Astrocyte of the hippocampus (primary cell): ENCODE results near the gene SP3.

Experiments used
- DNase-seq: peaks from one replicate; pipeline ENCODE4 v3.0.0; 2011; ENCODE audit warnings: low read depth, low spot score

SP3 gene

GRCh38 chr2:173942861-173943523, 22.2 kb downstream of the SP3 start:
- peak; percentile 19 for DNase-seq

GRCh38 chr2:173941567-173941966, 23.6 kb downstream of the SP3 start:
- no peak for DNase-seq

GRCh38 chr2:173940208-173941020, 24.8 kb downstream of the SP3 start:
- no peak for DNase-seq

DNA sequence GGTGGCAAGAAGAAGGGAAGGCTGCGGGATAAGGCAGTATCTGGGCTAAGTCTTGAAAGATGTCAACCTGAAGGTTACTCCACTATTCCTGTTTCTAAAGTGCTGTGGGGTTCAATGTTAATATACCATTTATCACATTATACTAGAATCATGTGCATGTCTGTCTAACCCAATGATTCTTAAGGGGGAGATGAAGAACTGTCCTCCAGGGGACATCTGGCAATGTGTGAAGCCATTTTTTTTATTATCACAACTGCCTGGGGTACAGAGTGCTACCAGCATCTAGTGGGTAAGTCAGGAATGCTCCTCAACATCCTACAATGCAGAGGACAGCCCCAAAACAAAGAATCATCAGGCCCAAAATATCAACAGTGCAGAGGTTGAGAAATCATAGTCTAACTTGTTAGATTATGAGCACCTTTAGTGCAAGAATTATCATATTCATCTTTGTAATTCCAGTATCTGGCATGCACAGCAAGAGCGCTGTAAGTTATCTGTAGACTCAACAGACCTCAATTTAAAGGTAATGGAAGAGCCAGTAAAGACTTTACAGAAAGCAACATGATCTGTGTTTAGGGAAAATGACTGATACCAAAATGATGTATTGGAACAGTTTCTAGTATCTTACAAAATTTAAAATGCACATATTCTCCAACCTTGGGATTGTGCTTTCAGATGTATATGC, 26.3 kb downstream of the SP3 start:
- DNase-seq = no peak

- DNase-seq = no peak
These were observed 29.9 kb downstream of the SP3 start for GRCh38 chr2:173935305-173935704.

- no peak for DNase-seq
These were observed 30.3 kb downstream of the SP3 start for GRCh38 chr2:173934895-173935294.

DNA sequence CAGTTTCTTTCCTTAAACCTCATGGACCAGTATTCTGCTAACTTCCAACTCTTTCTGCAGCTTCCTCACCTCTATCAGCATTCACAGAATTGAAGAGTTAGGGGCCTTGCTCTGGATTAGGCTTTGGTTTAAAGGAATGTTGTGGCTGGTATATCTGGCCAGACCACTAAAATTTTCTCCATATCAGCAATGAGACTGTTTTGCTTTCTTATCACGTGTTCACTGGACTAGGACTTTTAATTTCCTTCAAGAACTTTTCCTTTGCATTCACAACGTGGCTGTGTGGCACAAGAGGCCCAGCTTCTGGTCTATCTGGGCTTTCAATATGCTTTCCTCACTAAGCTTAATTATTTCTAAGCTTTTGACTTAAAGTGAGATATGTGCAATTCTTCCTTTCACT, 33.4 kb downstream of the SP3 start:
- DNase-seq = peak; percentile 56

- DNase-seq = no peak
These were observed 35.7 kb downstream of the SP3 start for GRCh38 chr2:173929441-173929840.

GRCh38 chr2:173926875-173927274, 38.3 kb downstream of the SP3 start:
- no peak for DNase-seq

DNA sequence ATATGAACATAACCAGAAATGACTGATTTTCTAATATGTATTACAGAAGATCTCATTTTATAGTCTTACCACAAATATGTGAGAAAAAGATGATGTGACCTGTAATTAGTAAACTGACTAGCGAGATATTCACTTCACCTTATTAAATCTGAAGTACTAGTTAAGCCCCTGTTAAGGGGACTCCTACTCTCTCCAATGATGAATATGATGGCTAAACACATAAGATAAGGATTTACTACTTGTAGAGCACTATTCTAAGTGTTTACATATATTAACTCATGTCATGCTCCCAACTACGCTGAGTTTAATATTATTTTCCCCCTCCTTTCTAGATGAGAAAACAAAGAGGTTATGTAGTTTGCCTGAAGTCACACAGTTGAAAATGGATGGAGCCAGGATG, 40.9 kb downstream of the SP3 start:
- DNase-seq = no peak

DNA sequence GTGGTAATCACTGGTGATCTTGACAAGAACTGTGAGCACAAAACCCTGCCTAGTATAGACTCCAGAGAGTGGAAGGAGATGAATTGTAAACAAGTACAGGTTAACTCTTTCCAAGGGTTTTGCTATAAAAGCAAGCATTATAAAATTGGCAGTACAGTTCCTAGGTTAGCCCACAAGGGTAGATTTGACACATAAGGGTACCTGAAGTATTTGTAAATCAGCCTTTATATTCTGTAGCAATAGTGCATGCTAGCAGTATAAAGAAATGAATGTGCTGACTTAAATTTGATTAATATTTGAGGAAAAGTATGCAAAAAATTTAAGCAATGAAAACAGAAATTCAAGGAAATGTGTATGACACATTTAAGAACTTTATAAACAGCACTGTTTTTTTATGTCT, 42.4 kb downstream of the SP3 start:
- no peak for DNase-seq

- no peak for DNase-seq
These were observed 43.1 kb downstream of the SP3 start for GRCh38 chr2:173922068-173922467.

DNA sequence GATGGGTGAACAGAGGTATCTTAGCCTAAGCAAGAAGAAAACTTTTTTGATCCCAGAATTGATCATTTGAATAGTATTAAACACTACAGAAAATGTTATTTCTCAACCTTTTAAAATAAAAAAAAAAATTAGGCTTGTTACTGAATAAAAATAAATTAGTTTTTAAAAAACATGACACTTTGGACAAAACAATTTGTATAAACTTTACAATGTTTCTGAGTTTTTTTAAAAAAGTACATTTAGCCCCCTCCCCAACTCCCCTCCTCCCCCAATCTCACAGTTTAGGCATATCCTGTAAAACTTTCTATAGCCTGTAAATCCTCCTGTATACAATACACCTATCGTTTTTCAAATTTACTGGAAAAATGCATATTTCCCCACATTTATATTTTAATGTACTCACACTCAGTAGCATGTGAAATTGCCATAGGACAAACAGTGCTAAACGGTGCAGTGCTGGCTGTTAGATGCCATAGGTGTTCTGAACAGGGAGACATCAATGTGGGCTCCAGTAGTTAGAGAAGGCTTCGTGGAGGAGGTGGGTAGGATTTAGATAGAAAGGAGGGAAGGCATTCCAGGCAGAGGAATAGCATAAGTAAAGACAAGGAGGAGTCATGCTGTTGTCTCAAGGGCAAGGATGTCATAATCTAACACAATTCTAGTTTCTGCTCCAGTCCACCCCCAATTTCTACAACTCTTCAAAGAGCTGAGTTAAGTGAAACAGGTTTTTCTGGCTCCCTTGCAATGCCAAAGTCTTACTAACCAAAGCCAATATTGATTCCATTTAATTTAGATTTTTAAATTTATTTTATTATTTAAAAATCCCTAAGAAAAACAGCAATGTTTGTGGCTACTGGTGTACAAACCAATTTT, 50.9 kb downstream of the SP3 start:
- DNase-seq = no peak

DNA sequence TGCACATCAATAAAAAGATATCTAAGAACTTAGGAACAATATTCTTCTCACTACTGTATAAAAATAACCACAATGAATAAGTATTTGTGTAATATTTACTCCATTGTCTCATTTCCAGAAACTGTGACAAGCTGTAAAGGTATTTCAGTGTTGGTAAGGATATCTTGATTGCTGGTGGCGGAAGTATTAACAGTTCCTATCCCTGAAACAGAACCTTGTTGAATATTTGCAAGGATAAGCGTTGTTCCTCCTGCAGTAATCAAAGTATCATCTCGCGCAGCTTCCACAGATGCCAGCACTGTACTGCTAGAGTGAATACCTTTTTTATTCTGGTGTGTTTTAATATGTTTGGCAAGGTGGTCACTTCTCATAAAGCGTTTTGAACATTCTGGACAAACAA, 55.3 kb downstream of the SP3 start:
- no peak for DNase-seq

- no peak for DNase-seq
These were observed 58.5 kb downstream of the SP3 start for GRCh38 chr2:173906626-173907025.

DNA sequence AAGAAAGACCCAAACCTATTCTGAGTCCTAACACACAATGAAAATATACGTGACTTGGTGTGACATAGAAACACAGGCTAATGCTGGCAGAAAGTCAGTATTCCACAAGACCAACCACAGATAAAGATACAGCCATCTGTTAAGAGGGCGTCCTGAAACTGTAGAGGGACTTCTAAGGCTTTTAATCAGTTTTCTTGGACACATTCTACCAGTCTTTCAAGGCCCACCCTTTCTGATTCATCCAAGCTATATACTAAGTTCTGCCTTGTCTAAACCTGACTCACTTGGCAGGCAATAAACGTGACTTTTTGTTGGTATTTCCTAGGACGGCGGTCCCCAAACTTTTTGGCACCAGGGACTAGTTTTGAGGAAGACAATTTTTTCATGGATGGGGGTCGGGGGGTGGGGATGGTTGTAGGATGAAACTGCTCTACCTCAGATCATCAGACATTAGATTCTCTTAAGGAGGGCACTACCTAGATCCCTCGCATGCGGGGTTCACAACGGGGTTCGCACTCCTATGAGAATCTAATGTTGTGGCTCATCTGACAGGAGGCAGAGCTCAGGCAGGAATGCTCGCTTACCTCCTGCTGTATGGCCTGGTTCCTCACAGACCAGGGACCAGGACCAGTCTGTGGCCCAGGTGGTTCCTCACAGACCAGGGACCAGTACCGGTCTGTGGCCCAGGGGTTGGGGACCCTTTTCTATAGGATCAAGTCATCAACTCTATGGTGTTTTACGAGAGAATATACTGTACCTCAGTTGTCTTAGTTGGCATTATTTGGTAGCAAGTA, 61.4 kb downstream of the SP3 start:
- no peak for DNase-seq

GRCh38 chr2:173898996-173899395, 66.2 kb downstream of the SP3 start:
- no peak for DNase-seq

DNA sequence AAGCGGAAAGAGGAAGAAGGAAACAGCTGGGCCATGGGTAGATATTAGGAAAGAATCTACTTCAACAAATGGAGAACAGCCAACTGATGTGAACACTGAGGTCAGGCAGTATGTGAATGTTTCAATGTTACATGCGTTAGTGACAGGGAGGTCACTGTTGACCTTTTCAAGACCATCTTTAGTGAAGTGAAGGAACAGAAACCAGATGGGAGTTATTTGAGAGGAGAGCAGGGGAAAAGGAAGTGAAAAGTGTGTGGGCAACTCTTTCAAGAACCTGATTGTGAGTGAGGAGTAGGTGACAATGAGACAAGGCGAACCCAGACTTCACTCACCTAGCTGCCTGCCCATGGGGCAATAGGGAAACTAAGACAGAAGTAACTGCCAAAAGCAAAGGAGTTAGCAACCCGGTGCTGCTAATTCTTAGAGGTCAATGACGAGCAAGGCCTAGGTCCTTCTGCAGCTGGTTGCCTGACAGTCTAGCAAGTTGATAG, 67.0 kb downstream of the SP3 start:
- DNase-seq = no peak

- no peak for DNase-seq
These were observed 68.4 kb downstream of the SP3 start for GRCh38 chr2:173896755-173897154.

DNA sequence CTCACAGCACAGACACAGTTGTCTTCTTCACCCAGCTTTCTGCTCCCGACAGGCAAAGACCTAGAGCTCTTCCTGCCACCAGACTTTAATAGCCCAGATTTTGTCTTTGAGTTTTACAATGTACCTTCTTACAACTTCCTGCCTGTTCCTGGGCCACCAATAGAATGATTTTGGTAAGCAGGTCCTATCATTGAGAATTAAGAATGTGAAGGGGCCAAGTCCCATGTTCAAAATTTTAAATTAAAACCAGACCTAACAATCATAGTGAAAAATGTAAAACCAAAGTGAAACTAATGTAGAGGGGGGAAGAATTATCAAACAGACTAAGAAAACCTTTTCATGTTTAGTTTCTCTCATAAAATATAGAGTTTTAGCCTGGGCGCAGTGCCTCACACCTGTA, 72.8 kb downstream of the SP3 start:
- no peak for DNase-seq
